AG09319 (cell line): ENCODE data around the gene POLG.
"Not testable (repeated sequence)": the region's sequence is repeated elsewhere in the genome, so short reads cannot be mapped to it uniquely, and the experiment has no call there.

Source experiments
- DNase-seq: peaks from one replicate; pipeline ENCODE4 v3.0.0-alpha.2; 2010; ENCODE audit warnings: low read depth; ENCODE audit errors: extremely low read depth
- CTCF ChIP-seq: IDR thresholded peaks from 2 replicates; pipeline ENCODE4 v1.5.1; 2011; ENCODE audit warnings: low read depth, mild to moderate bottlenecking, inconsistent platforms, low read length, moderate library complexity

POLG gene

GRCh38 chr15:89283201-89283600, 51.4 kb downstream of the POLG start:
- no peak for TF ChIP-seq CTCF
- no peak for DNase-seq

GRCh38 chr15:89282631-89283030, 52.0 kb downstream of the POLG start:
- DNase-seq: no peak
- no peak for TF ChIP-seq CTCF

- DNase-seq: no peak
- TF ChIP-seq CTCF: no peak
Measured at GRCh38 chr15:89278307-89278706, 56.3 kb downstream of the POLG start.

- DNase-seq: not testable (repeated sequence)
Measured at GRCh38 chr15:89277281-89277680, 57.3 kb downstream of the POLG start.
